Kidney (tissue), 14 donors: ENCODE data around the gene NRXN3. TPM values are rescaled to one million over a fixed set of nuclear protein-coding genes. Genes with fewer than 3 reads are reported as not detected.

Experiments used
- DNase-seq, 5 donors: peaks; one replicate each; pipeline ENCODE4 v3.0.0-alpha.2; 2013 to 2020
- FAIRE-seq: peaks from 2 replicates; lab custom pipeline; 2012; peaks lifted over from hg19 to GRCh38; lab: Jason Lieb, UNC
- H3K27ac ChIP-seq, 2 donors: one replicate each; pipeline ENCODE4 v1.7.0; 2013; ENCODE audit warnings: low read depth in 2 of 2, low read length in 2 of 2, inconsistent platforms in 1 of 2
- H3K27me3 ChIP-seq: one replicate; pipeline ENCODE4 v1.7.1; 2013; ENCODE audit warnings: low read length, inconsistent platforms; ENCODE audit not compliant: control insufficient read depth, insufficient read depth
- H3K36me3 ChIP-seq, 3 donors: one replicate each; pipeline versions ENCODE4 v1.7.0 to v1.7.1; 2013; ENCODE audit warnings: low read length in 3 of 3, control low read depth in 1 of 3, inconsistent platforms in 1 of 3; ENCODE audit not compliant: insufficient read depth in 3 of 3, control insufficient read depth in 2 of 3
- H3K4me1 ChIP-seq, 3 donors: one replicate each; pipeline versions ENCODE4 v1.7.0 to v1.7.1; 2013; ENCODE audit warnings: low read length in 3 of 3, inconsistent platforms in 1 of 3, low read depth in 1 of 3; ENCODE audit not compliant: control insufficient read depth in 2 of 3, insufficient read depth in 2 of 3
- H3K4me3 ChIP-seq, 3 donors: one replicate each; pipeline versions ENCODE4 v1.7.0 to v1.8.1; 2013; ENCODE audit warnings: low read length in 3 of 3, control low read depth in 1 of 3, inconsistent platforms in 1 of 3
- H3K9ac ChIP-seq, 3 donors: one replicate each; pipeline versions ENCODE4 v1.7.0 to v1.7.1; 2013; ENCODE audit warnings: low read length in 3 of 3, control low read depth in 1 of 3, inconsistent platforms in 1 of 3
- H3K9me3 ChIP-seq, 3 donors: one replicate each; pipeline versions ENCODE4 v1.7.0 to v1.7.1; 2013; ENCODE audit warnings: low read length in 3 of 3, control low read depth in 1 of 3, inconsistent platforms in 1 of 3; ENCODE audit not compliant: control insufficient read depth in 2 of 3, insufficient read depth in 1 of 3
- CTCF ChIP-seq: IDR thresholded peaks from 3 replicates; pipeline ENCODE4 v1.5.1; 2012; ENCODE audit warnings: mild to moderate bottlenecking, moderate library complexity, borderline replicate concordance; ENCODE audit not compliant: insufficient read depth; ENCODE audit errors: extremely low read depth
- intact Hi-C: fragments of 100-400 bp; cut with DNase I; formaldehyde crosslinking; loops from one replicate; pipeline ENCODE4 v1.11.1; 2022
- polyA plus RNA-seq: library from polyadenylated mRNA; stranded (reverse); fragments of 350-450 nt; fragmentation: Illumina TruSeq; extraction: RNeasy Lipid Tissue Mini Kit (QIAGEN cat#74804); gene quantifications from one replicate; pipeline ENCODE4 v1.2.3, GENCODE V29; 2014; ENCODE audit warnings: low read depth, low replicate concordance; ENCODE audit not compliant: insufficient read depth
- total RNA-seq: library from RNA; stranded (reverse); fragmentation: NEBNext Ultra II Directional; extraction: Animal tissue kit (Norgen Biotek cat#: 25700); gene quantifications from one replicate; pipeline ENCODE4 v1.2.1, GENCODE V29; 2021
- donor health status: control.
- donor health status: control.
- donor health status: control.
- donor health status: control.
- donor health status: control.
- donor health status: DM: yes; HTN: yes; CAD: no.
- donor health status: Normal renal cell carcinoma (clear cell type).

Gene NRXN3
- total and polyA plus RNA-seq, 2 donors from 2014 or later = 1.5 to 2.4 TPM

- DNase-seq = no peak
- intact Hi-C loops = no loop called here
- no peaks in the 10 kb centered on the region for H3K9me3 ChIP-seq
- no peak overlapping the region for H3K27ac ChIP-seq
- no peak for TF ChIP-seq CTCF
- FAIRE-seq = no peak
- H3K4me3 ChIP-seq = no peak overlapping the region
- no peak overlapping the region for H3K9ac ChIP-seq
- no peaks in the 10 kb centered on the region for H3K36me3 ChIP-seq
- no peaks in the 10 kb centered on the region for H3K4me1 ChIP-seq
- H3K27me3 ChIP-seq = no peaks in the 10 kb centered on the region
Observed at GRCh38 chr14:78414172-78414571, 244.0 kb downstream of the NRXN3 start.

GRCh38 chr14:78417532-78417931, 247.4 kb downstream of the NRXN3 start:
- H3K9ac ChIP-seq = no peak overlapping the region
- FAIRE-seq (no peak), DNase-seq (no peak)
- H3K27ac ChIP-seq = no peak overlapping the region
- intact Hi-C loops = no loop called here
- H3K9me3 ChIP-seq = no peaks in the 10 kb centered on the region
- H3K4me1 ChIP-seq = no peaks in the 10 kb centered on the region
- no peak for TF ChIP-seq CTCF
- no peak overlapping the region for H3K4me3 ChIP-seq
- no peaks in the 10 kb centered on the region for H3K36me3 ChIP-seq
- no peaks in the 10 kb centered on the region for H3K27me3 ChIP-seq

DNA sequence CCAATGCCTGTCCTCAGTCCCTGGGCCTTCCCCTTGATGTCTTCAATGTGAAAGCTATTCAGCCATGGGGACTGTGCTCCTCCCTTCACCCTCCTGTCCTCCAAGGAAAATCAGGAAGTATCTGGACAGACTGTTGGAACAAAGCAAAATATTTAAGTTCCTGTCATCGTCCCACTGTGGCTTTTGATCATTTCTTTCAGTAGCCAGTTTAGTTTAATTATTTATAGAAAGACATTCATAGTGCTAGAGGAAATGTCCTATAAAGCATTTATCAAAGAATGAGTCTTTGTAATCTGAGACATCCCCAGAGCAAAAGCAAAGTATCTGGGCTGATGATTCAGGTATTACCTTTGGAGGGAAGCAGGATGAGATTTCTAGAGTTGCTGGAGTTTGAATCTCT, 254.1 kb downstream of the NRXN3 start:
- no peak for DNase-seq
- no peaks in the 10 kb centered on the region for H3K36me3 ChIP-seq
- intact Hi-C loops = no loop called here
- H3K4me1 ChIP-seq = no peaks in the 10 kb centered on the region
- H3K9ac ChIP-seq = no peak overlapping the region
- no peaks in the 10 kb centered on the region for H3K27me3 ChIP-seq
- FAIRE-seq = no peak
- no peak for TF ChIP-seq CTCF
- H3K9me3 ChIP-seq = no peaks in the 10 kb centered on the region
- no peak overlapping the region for H3K27ac ChIP-seq
- no peak overlapping the region for H3K4me3 ChIP-seq

DNA sequence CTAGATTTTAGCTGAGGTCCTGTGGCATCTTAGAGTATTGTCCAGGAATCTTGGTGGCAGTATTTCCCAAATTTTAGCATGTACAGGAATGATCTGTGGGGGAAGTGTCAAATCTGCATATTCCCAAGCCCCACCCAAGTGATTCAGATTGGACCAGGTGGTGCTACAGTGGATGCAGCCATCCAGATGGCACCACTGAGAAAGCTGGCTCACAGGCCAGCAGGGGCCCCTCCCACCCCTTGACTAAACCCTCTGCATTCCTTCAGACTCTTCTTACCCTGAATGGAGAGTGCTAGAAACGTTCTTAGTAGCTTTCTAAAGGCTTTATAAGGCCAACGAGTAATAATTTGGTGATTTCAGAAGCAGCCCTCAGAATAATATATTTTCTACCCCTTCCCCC, 255.2 kb downstream of the NRXN3 start:
- Histone ChIP-seq H3K4me3 (no peak overlapping the region), H3K4me1 (no peaks in the 10 kb centered on the region), H3K27ac (no peak overlapping the region), H3K9ac (no peak overlapping the region), H3K9me3 (no peaks in the 10 kb centered on the region), H3K36me3 (no peaks in the 10 kb centered on the region), H3K27me3 (no peaks in the 10 kb centered on the region)
- DNase-seq (no peak), FAIRE-seq (no peak)
- TF ChIP-seq CTCF = no peak
- intact Hi-C loops = no loop called here
